HCT116 (cell line): Measurements from ENCODE around the gene HMX3.

Source experiments
- CBX3 ChIP-seq: IDR thresholded peaks from 2 replicates; pipeline ENCODE4 v1.6.1; 2012; ENCODE audit warnings: low read depth
- CTCF ChIP-seq, 3 experiments: fragments of 200-600 bp in 1 of 3; sonication (generic) in 1 of 3; IDR thresholded peaks in 2 of 3; conservative IDR thresholded peaks in 1 of 3; 2 replicates each; pipeline ENCODE4 v1.5.1; 2012 to 2017; ENCODE audit warnings: low read depth in 2 of 3, low read length in 2 of 3, antibody characterized with exemption in 1 of 3, borderline replicate concordance in 1 of 3, control low read depth in 1 of 3, mild to moderate bottlenecking in 1 of 3, mixed read lengths in 1 of 3, mixed run types in 1 of 3, moderate library complexity in 1 of 3; ENCODE audit not compliant: insufficient read depth in 1 of 3
- EZH2 ChIP-seq: fragments of 200-600 bp; sonication (generic); IDR thresholded peaks from 2 replicates; pipeline ENCODE4 v1.6.1; 2017; ENCODE audit warnings: antibody characterized with exemption, mixed run types
- POLR2A ChIP-seq: IDR thresholded peaks from 2 replicates; pipeline ENCODE4 v1.7.0; 2011; ENCODE audit warnings: borderline replicate concordance; ENCODE audit not compliant: insufficient read depth, insufficient read length; ENCODE audit errors: extremely low read depth
- POLR2AphosphoS5 ChIP-seq: IDR thresholded peaks from 2 replicates; pipeline ENCODE4 v1.6.1; 2011; ENCODE audit warnings: mild to moderate bottlenecking, low read depth, low read length, moderate library complexity
- REST ChIP-seq: IDR thresholded peaks from 2 replicates; pipeline ENCODE4 v1.6.1; 2012; ENCODE audit warnings: low read depth
- SP1 ChIP-seq: IDR thresholded peaks from 2 replicates; pipeline ENCODE4 v1.6.1; 2012; ENCODE audit warnings: low read depth
- ZNF274 ChIP-seq: fragments of 200-500 bp; sonication (Bioruptor generic); IDR thresholded peaks from 2 replicates; pipeline ENCODE4 v1.6.1; 2014; ENCODE audit warnings: mild to moderate bottlenecking, low read depth, low read length, inconsistent platforms

- no peak for TF ChIP-seq CTCF (IDR thresholded peaks at IDR 0.05 in 2 of 3, conservative IDR thresholded peaks at IDR 0.05 in 1 of 3; ENCODE audit: borderline replicate concordance in 1 of 3, insufficient read depth in 1 of 3, low read depth in 2 of 3, low read length in 2 of 3)
- TF ChIP-seq POLR2A, result no peak
- TF ChIP-seq CBX3, result no peak
- no peak for TF ChIP-seq SP1
- TF ChIP-seq EZH2, result no peak
- TF ChIP-seq REST, result no peak
- TF ChIP-seq POLR2AphosphoS5, result 0 out of 2 replicates have a peak, but pooled peaks have one; percentile 16
- TF ChIP-seq ZNF274, result no peak
Measured at GRCh38 chr10:123166618-123167017, 30.8 kb downstream of the HMX3 start.
